Posterior vena cava (tissue), 2 donors: Measurements from ENCODE around the gene SCMH1. TPM values are rescaled to one million over a fixed set of nuclear protein-coding genes. Genes with fewer than 3 reads are reported as not detected.

Source experiments
- DNase-seq: peaks from one replicate; pipeline ENCODE4 v3.0.0-alpha.2; 2020; ENCODE audit warnings: low spot score
- intact Hi-C, 2 donors: fragments of 100-400 bp; cut with DNase I; formaldehyde crosslinking; loops; one replicate each; pipeline versions ENCODE4 v1.14.1 to v1.14.2; 2022 to 2023
- total RNA-seq, 2 donors: library from RNA; stranded (reverse); fragmentation: NEBNext Ultra II Directional; extraction: Animal tissue kit (Norgen Biotek cat#: 25700); gene quantifications; one replicate each; pipeline ENCODE4 v1.2.1, GENCODE V29; 2021
- donor health status: DM: yes; HTN: yes; CAD: no.
- donor health status: DM: yes; HTN: yes; CAD: no.

SCMH1 gene
- total RNA-seq, 2 donors from 2014 or later = 37.6 to 41.3 TPM

- intact Hi-C loops = no loop called here
- DNase-seq = no peak
Measured at GRCh38 chr1:41048540-41048939, 193.6 kb downstream of the SCMH1 start.

- DNase-seq = no peak
- intact Hi-C loops = no loop called here
Measured at GRCh38 chr1:41046347-41046775, 195.7 kb downstream of the SCMH1 start.

- no peak for DNase-seq
- intact Hi-C loops = no loop called here
Measured at GRCh38 chr1:41045740-41046139, 196.4 kb downstream of the SCMH1 start.

GRCh38 chr1:41044187-41044586 is 197.9 kb downstream of the SCMH1 start:
- intact Hi-C loops = no loop called here
- DNase-seq = no peak

GRCh38 chr1:41041614-41042270 is 200.4 kb downstream of the SCMH1 start:
- no peak for DNase-seq
- intact Hi-C loops = no loop called here

GRCh38 chr1:41038110-41038509 is 204.0 kb downstream of the SCMH1 start:
- DNase-seq = no peak
- intact Hi-C loops = loop anchor here in 1 of 2 donors (5.0 kb wide), 1 partner anchor 931 kb away; no protein-coding TSS in a partner anchor

- intact Hi-C loops = loop anchor here in 1 of 2 donors (5.0 kb wide), 1 partner anchor 930 kb away; no protein-coding TSS in a partner anchor
- DNase-seq = no peak
Measured at GRCh38 chr1:41037116-41037903, 204.8 kb downstream of the SCMH1 start.

- no peak for DNase-seq
Measured at GRCh38 chr1:41033272-41033671, 208.8 kb downstream of the SCMH1 start.

GRCh38 chr1:41032147-41032546 is 210.0 kb downstream of the SCMH1 start:
- no peak for DNase-seq
- intact Hi-C loops = no loop called here

More at GRCh38 chr1:41033272-41033671, 208.8 kb downstream of the SCMH1 start:
- intact Hi-C loops = no loop called here

- intact Hi-C loops = no loop called here
- DNase-seq = no peak
Measured at GRCh38 chr1:41030872-41031616, 211.1 kb downstream of the SCMH1 start.

- intact Hi-C loops = no loop called here
- DNase-seq = no peak
Measured at GRCh38 chr1:41028034-41028642, 214.0 kb downstream of the SCMH1 start.

- no peak for DNase-seq
- intact Hi-C loops = no loop called here
Measured at GRCh38 chr1:41025979-41026819, 215.9 kb downstream of the SCMH1 start.

- no peak for DNase-seq
- intact Hi-C loops = no loop called here
Measured at GRCh38 chr1:41024953-41025352, 217.2 kb downstream of the SCMH1 start.

- intact Hi-C loops = no loop called here
- no peak for DNase-seq
Measured at GRCh38 chr1:41023279-41023990, 218.7 kb downstream of the SCMH1 start.

GRCh38 chr1:41022424-41022823 is 219.7 kb downstream of the SCMH1 start:
- intact Hi-C loops = no loop called here
- no peak for DNase-seq

GRCh38 chr1:41021526-41022308 is 220.4 kb downstream of the SCMH1 start, which contains the start of gene SLFNL1:
Gene SLFNL1 (minus strand): TSS chr1:41021725. CDS start chr1:41020660, 1,065 bp downstream.
- intact Hi-C loops = no loop called here
- no peak for DNase-seq

- intact Hi-C loops = no loop called here
- DNase-seq = no peak
Measured at GRCh38 chr1:41020654-41021053, 221.5 kb downstream of the SCMH1 start.
